ENCODE measurements around the gene ROS1. TPM values are rescaled to one million over a fixed set of nuclear protein-coding genes. Genes with fewer than 3 reads are reported as not detected.
"Not testable (repeated sequence)": the region's sequence is repeated elsewhere in the genome, so short reads cannot be mapped to it uniquely, and the experiment has no call there.

Gene ROS1
- total RNA-seq, 1 donor = not detected

DNA sequence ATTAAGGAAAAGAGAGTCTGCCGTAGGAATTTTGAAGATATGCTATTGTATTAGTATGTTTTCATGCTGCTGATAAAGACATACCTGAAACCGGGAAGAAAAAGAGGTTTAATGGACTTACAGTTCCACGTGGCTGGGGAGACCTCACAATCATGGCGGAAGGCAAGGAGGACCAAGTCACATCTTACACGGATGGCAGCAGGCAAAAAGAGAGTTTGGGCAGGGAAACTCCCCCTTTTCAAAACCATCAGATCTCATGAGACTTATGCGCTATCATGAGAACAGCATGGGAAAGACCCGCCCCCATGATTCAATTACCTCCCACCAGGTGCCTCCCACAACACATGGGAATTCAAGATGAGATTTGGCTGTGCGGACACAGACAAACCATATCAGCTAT, 16.6 kb upstream of the ROS1 start:
- not testable (repeated sequence) for DNase-seq (ENCODE audit: low read depth in 2 of 3, low spot score in 2 of 3)

DNA sequence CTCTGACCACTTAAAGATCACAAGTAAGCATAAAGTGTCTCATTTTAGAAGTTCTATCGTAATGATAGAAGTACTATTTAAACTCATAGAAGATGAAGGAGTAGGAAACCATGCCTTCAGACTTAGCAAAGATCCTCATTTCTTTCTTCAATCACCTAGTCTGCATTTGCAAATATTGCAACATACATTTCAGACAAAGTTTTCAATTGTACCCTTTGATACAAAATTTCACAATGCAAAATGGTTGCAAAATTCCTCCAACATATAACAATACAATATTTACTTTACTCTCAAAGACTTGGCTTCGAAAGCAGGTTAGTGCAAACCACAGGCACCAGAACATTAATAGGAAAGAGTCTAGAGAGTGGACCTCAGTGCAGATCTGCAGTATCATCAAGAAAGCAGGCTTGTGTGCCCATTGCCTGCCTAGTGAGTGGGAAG, 16.1 kb upstream of the ROS1 start:
- DNase-seq (ENCODE audit: low read depth in 2 of 3, low spot score in 2 of 3) = no peak

DNA sequence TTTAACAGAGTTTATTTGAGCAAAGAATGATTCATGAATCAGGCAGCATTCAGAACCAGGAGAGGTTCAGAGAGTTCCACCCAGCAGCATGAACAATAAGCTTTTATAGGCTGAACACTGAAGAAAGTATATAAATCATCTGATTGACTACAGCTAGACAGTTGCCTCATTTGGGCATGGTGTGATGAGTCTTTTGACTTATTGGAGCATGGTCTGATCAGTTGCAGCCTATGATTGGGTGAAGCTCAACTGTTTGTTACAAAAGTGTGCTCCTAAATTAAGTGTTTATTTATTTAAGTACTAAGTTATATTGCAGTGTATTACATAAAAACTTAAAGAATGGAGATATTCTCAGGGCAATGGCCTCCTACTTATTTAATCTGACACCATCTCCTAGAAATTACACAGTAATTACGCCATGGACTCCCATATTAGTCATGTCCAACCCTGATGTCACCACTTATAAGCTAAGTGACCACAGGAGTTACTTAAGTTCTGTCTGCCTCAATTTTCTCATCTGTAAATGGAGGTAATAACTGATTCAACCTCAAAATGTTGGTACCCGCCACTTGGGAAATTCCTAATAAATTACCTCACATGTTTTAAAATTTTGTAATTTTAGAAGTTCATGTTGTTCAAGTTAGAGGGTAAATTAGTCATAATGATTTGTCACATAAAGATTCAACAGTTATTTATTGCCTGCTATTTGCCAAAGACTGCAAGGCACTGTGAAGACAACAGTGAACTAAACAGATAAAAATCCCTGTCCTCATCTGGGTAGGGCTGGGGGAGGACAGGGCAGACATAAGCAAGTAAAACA, 15.2 kb upstream of the ROS1 start:
- DNase-seq (ENCODE audit: low read depth in 2 of 3, low spot score in 2 of 3) = no peak

DNA sequence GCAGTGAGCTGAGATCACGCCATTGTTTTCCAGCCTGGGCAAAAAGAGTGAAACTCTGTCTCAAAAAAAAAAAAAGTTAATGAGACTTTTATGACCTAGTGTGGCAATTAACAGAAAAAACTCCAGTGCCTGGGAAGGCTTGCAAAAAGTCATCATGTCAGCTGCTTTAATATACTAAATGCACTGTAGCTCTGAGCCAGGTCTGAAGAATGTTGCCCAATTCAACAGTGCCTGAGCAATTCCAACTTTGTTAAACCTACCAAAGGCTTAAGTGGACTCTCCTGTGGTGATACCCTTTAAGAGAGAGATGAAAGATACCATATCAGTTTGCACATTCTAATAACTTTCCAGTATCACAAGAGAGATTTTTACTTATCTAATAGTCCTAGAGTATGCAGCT, 6.5 kb upstream of the ROS1 start:
- no peak for DNase-seq (ENCODE audit: low read depth in 2 of 3, low spot score in 2 of 3)

DNA sequence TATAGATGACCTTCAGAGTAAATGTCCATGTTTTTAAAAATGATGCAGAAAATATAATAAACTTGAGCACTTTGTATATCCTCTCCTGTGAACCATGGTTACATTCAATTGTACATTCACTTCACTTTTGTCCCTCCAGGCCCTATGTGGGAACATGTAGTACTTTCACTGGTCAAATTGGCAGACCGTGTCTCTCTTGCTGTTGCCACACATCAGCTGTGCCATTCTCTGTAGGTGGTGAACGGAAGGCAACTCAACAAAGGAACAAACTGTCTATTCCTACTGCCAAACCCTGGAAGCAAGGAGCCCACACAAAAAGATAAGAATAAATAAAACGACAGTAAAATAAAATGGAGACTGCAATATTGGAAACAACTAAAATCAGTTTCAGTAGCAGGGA, 2.0 kb downstream of the ROS1 start:
- no peak for DNase-seq (ENCODE audit: low read depth in 2 of 3, low spot score in 2 of 3)

DNA sequence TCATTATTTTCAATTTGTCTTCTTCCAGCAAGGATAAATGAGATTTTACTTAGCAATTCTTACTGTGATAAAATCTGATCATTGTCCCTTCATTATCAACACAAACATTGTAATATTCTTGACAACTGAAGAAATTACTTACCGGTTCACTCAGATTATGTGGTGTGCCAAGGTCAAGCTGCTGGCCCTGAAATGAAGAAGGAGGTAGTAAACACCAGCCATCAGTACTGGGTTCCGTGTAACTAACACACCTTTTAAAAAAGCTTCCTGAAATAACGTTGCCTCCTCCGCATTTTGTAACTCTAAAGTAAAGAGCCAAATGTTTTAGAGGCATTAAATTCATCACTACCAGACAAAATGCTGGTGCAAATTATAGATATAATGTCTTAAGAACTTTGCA, 7.4 kb downstream of the ROS1 start:
- no peak for DNase-seq (ENCODE audit: low read depth in 2 of 3, low spot score in 2 of 3)

DNA sequence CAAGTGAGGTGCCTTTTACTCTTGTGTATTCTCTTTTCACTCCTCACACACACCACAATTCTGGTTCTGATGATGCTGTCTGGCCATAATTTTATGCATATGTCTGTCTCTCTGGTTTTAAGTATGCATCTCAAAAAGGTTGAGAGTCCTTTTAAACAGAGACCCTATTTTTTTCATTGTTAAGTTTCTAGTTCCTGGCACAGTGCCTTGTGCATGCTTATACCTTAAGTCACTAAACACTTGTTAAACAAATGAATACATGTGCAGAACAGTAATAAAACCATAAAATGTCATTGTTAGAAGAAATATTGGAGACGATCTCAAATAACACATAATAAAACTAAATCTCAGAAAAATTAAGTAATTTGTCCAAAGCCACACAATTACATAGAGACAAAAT, 7.9 kb downstream of the ROS1 start:
- DNase-seq (ENCODE audit: low read depth in 2 of 3, low spot score in 2 of 3) = no peak

DNA sequence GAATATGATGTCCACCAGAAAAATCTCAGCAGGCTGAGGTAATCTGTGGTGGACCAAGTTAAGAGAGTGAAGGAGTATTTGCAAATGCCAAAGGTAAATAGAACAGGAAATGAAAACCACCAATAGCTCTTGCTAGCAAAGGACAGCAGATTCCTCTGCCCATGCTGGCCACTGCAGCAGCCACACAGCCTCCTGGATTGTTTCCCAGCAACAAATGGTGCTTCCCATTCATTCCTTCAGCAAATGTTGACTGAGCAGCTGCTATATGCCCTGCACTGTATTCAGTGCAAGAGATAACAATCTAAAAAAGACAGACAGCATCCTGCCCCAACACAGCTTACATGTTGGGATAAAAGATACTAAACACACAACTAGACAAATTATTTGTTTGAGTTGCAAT, 11.0 kb downstream of the ROS1 start:
- no peak for DNase-seq (ENCODE audit: low read depth in 2 of 3, low spot score in 2 of 3)

DNA sequence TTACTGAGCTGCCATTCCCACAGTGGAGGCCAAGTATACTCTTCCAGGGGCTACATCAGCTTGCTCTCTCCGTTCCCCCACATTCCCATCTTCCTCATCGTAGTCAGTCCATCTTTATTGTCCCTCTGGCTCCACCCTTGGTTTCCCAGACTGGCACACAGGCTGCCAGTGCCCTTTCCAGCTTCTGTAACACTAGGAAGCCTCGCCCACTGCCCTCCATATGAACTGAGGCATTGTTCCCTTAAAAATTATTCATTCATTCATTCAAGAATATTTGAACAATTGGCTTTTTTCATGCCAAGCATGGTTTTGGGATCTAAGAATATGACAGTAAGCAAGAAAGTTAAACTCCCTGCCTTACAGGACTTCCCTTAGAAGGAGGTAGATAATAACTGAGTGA, 14.3 kb downstream of the ROS1 start:
- DNase-seq (ENCODE audit: low read depth in 2 of 3, low spot score in 2 of 3) = no peak

DNA sequence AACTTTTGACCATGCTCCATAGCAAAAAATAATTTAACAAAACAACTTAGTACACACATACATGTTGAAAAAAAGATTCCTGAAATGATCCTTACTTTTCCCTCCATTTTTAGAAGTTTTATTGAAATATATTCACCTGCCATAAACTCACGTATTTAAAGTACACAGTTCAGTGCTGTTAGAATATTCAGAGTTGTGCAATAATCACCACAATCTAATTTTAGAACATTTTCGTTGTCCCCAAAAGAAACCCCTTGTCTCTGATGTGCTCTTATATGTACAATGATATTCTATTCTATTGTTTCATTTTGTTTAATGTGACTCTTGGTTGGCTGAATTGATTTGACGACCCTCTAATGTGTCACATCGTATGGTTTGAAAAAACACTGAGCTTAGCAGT, 15.9 kb downstream of the ROS1 start:
- DNase-seq (ENCODE audit: low read depth in 2 of 3, low spot score in 2 of 3) = no peak

DNA sequence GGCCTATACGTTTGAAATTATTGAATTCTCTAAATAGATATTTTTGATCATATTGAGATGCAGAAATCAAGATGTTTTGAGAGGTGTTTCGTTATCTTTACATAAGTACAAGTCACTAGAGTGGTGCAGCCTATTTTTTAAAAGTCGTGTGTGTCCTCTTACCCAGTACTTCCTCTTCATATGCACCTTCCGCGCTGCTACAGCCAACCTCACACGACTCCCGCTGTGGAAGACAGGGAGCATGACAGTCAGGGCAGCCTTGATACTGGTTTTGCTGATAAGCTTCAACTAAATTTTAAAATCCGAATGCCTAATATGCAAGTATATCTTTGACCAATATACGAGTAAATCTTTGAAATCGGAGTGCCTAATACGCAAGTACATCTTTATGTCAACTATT, 16.3 kb downstream of the ROS1 start:
- DNase-seq (ENCODE audit: low read depth in 2 of 3, low spot score in 2 of 3) = no peak

DNA sequence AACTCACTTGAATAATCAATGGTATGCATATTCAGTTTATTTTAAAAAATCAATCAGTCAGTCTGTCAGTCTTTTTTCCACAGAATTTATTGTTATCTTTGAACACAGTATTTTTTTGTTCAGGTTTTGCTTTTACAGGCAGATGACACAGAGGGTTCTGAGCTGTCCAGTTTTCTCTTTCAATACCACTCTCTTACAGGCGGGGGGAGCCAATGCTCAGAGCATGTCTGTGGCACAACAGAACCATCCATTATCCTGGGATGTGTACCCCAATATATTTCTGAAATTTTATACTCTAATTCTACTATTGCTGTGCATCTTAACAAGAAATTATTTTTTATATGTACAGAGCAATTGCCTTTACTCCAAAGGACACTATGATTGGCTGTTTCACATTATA, 21.2 kb downstream of the ROS1 start:
- no peak for DNase-seq (ENCODE audit: low read depth in 2 of 3, low spot score in 2 of 3)

DNA sequence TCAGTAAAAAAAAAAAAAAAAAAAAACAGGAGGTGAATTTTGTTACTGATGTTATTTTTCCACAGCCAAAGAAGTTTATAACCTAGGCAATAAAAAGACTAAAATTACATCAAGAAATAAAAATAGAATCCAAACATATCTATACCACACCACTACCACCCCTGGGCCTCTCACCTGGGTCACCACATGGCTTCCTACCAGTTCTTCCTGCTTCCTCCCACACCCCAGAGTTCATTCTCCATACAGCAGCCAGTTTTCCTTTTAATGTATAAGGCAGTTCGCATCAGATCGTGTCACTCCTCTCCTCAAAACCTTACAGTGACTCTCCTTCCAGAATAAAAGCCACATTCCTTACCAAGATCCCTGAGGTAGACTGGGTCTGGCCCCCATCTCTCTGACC, 23.9 kb downstream of the ROS1 start:
- DNase-seq (ENCODE audit: low read depth in 2 of 3, low spot score in 2 of 3) = no peak

DNA sequence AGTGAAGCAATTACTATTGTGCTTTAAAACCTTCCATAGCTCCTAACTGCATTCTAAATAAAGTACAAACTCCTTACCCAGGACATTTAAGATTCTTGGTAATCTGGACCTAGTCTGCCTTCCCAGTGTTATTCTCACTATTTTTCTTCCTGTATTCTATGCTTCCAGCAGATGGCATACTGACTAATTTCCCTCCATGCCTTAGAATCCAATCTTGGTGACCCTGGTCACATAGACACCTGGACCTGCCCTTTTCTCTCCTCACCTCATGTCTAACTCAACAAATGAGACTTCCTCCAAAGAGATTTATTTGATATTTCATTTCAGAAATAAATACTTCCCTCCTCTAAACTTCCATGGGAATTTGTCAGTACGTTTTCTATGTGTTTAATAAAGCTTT, 25.8 kb downstream of the ROS1 start:
- no peak for DNase-seq (ENCODE audit: low read depth in 2 of 3, low spot score in 2 of 3)

DNA sequence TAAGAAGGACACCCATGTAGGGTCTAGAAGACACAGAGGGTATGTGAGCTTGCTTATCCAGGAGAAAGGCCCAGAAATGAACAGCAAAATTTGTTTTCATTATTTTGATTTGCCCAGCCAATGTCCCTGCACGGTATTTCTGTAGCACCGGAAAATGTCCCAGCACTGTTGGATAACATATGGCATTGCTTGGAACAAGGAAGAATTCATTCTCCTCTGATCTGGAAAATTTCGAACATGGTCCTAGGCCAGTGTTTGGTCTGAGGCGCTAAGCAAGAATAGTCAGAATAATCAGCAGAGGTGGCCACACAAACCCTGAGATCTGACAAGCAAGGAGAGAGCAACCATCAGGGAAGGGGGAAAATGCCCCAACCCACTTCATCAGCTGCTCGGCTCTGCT, 26.6 kb downstream of the ROS1 start:
- DNase-seq (ENCODE audit: low read depth in 2 of 3, low spot score in 2 of 3) = no peak

DNA sequence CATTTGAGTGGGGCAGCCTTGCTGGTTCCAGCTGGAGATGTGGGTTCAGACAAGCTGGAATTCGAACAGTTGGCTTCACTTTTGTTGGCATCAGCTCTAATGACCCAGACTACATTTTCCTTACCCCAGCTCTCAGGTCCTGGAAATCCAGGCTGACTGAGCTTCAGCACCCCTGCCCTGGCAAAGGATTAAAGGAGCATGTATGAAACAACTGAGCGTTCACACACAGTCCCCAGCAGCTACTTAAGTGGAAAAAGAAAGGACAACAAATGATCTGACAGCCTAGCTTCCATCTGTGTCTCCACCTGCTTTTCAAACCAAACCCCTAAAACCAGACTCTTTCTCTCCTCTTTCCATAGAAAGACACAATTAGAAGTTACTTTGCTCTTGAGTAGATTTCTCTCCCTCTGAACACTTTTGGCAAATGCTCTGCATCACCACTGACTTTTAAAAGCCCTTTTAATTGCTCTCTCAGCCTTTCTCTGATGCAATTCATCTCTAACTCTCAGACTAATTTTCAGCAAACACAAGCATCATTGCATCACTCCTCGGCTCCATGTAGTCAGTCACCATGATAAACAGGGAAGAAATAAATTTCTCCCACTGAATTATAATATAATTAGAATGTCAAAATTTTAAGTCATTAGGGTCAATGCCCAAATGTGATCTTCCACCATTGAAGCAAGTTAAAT, 28.1 kb downstream of the ROS1 start:
- no peak for DNase-seq (ENCODE audit: low read depth in 2 of 3, low spot score in 2 of 3)

DNA sequence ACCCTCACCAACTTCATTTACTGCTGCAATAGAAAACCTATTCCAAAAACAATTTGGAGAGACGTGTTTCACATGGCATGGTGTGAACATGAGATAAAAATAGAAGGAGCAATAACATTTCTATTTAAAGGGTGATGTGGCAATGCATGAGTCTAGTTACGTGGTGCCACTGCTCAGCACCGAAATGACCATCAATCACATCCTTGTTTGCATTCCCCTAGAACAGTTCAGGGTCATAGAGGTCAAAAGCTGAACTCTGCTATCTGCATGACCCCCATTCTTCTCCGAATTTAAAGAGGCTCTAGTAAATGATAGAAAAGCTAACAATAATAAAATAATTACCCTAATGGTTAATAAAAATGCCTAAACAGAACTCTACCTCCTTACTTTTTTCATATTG, 29.5 kb downstream of the ROS1 start:
- no peak for DNase-seq (ENCODE audit: low read depth in 2 of 3, low spot score in 2 of 3)

DNA sequence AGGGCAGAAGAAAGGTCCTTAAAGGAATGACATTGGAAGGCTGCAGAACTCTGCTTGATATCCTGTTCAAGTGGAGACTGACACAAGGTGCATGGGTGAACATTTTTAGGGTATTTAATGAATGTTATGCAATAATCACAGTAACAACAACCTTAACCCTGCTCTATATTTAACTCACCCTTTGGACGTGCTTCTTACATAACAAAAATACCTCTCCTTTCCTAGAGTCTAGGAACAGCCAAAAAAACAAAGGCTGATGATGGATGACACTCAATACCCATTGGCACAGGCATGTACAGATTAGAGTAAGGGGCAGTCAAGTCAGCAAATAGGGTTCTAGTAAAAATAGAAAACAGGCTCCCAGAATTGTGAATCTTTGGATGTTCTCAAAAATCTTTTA, 30.6 kb downstream of the ROS1 start:
- DNase-seq (ENCODE audit: low read depth in 2 of 3, low spot score in 2 of 3) = no peak

DNA sequence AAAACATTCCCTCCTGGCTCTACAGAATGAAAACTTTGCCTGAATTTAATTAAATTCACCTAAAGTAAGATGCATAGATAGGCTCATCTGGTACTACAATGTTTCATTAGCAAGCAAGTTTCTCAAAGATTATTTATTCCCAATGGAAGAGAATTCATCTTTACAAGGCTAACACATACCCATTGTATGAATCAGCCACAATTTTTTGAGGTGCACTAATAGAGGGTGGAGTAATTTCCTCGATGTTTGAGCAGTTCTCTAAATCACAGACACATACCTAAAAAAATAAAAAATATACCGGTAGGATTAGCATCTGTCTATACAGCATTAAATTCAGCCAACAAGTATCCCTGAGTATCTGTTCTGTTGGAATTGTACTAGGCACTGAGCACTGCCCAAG, 32.7 kb downstream of the ROS1 start:
- DNase-seq (ENCODE audit: low read depth in 2 of 3, low spot score in 2 of 3) = no peak

DNA sequence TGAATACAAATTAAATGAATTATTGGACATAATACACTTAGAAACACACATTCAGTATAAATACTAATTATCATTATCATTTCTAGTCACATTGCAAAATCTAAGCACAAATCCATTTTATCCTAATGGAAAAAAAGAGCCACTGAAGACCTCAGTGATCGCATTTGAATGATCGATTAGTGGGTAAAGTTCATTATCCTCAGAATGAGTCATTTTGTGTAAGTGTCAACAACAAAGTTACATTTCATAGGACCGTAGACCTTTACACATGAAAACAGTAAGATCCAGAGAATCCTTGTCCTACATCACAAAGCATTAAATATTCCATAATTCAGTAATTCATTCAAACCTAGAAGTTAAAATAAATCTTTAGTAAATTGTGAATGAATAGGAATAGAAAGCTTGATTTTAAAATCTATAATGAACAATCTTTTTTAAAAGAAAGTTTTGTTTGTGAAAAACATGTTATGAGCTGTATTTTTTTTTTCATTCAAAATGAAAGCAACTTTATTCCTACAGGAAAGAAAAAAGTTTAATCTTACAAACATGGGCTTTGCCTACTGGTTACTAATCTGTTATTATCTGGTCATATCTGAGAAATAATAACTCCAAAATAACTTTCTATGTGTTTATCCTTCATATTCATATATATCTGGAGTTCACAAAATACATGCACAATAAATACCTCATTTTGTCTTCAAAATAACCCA, 33.7 kb downstream of the ROS1 start:
- DNase-seq (ENCODE audit: low read depth in 2 of 3, low spot score in 2 of 3) = no peak

DNA sequence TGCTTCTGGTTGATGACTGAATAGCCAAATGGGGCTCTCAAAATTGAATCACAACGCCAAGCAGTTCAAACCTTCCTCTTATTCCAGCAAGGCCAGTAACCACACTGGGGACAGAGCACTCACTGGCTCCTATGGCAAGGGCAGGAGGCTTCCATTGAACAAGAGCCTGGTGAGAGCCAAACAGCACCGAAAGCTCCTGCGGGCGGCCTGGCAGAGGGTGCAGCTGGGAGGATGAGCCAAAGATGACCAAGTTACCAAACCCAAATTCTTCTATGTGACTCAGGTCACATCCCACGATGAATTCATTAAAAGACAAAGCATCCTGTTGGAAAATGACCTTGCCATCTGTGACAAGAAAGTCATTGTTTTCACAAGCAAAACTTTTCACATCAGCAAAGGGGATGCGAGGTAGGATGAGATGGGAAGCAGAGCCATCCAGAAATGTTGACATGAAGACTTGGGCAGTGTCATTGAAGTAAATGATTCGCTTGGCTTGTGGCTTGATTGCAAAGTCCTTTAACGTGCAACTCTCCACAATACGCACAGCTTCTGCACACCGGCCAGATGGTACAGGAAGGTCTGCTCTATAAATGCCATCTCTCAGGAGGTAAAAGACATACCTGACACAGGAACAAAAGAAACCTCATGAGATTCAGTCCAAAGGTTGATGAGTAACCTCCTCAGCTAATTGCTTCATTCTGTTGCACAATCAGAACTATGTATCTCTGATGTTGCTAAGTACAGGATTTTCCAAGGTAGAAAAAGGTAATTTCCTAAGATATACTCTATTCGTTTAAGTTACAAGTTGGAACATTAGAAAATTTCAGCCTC, 36.3 kb downstream of the ROS1 start:
- DNase-seq (ENCODE audit: low read depth in 2 of 3, low spot score in 2 of 3) = no peak
